Peyer's patch (tissue), 4 donors: Measurements from ENCODE around the gene FCER1G.

ENCODE experiments used
- POLR2A ChIP-seq, 2 donors: fragments of 450-650 bp; IDR thresholded peaks; one replicate each; pipeline ENCODE4 v1.5.1; 2017; ENCODE audit warnings: antibody characterized with exemption in 2 of 2, mild to moderate bottlenecking in 2 of 2, moderate library complexity in 2 of 2
- TF ChIP-seq, protein P1 (sequence below), 6 experiments: fragments of 450-650 bp in 4 of 6; fragments of 200-600 bp in 2 of 6; sonication (generic) in 1 of 6; IDR thresholded peaks; one replicate each; pipeline ENCODE4 v1.5.1; 2017 to 2019; ENCODE audit warnings: antibody characterized with exemption in 6 of 6, mild to moderate bottlenecking in 3 of 6, moderate library complexity in 1 of 6

- no peak for TF ChIP-seq POLR2A (IDR thresholded peaks at IDR 0.05)
- TF ChIP-seq, protein P1, sequence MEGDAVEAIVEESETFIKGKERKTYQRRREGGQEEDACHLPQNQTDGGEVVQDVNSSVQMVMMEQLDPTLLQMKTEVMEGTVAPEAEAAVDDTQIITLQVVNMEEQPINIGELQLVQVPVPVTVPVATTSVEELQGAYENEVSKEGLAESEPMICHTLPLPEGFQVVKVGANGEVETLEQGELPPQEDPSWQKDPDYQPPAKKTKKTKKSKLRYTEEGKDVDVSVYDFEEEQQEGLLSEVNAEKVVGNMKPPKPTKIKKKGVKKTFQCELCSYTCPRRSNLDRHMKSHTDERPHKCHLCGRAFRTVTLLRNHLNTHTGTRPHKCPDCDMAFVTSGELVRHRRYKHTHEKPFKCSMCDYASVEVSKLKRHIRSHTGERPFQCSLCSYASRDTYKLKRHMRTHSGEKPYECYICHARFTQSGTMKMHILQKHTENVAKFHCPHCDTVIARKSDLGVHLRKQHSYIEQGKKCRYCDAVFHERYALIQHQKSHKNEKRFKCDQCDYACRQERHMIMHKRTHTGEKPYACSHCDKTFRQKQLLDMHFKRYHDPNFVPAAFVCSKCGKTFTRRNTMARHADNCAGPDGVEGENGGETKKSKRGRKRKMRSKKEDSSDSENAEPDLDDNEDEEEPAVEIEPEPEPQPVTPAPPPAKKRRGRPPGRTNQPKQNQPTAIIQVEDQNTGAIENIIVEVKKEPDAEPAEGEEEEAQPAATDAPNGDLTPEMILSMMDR (IDR thresholded peaks at IDR 0.05): no peak
These were observed 41.4 kb upstream of the FCER1G start for GRCh38 chr1:161173711-161174110.
